ENCODE data around the gene CNTN6.

- TF ChIP-seq ATF6 (CRISPR knock-in tag; IDR thresholded peaks at IDR 0.05) (no peak), USF1 (CRISPR knock-in tag; IDR thresholded peaks at IDR 0.05) (no peak), CTCF (IDR thresholded peaks at IDR 0.05) (no peak), SP1 (CRISPR knock-in tag; conservative IDR thresholded peaks at IDR 0.05) (no peak), ZNF232 (CRISPR knock-in tag; IDR thresholded peaks at IDR 0.05) (no peak), FOXK1 (CRISPR knock-in tag; IDR thresholded peaks at IDR 0.05) (no peak), ZNF138 (CRISPR knock-in tag; conservative IDR thresholded peaks at IDR 0.05) (no peak)
These were observed 78.5 kb downstream of the CNTN6 start for GRCh38 chr3:1171320-1171719.
